ENCODE results near the gene MED12L.
A peak's percentile ranks its signal among the peaks of the same experiment; 100 is the strongest.

Gene MED12L

DNA sequence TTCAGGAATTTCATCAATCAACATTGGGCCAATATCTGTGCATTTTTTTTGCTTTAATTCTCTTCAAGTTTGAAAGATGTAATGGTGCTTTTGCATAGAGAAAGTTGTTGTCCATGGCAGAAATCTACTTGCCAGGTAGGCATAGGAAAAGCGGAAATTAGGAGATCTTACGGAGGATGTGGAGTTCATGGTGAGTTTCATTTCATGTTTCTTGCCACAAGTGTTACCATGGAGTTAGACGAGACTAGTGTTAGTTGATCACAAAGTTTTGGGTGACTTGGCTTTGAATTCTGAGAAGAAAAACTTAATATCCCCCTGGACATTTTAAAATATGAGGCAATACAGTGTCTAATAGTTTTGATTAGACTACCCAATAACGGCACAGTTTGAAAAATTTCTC lies 244.9 kb downstream of the MED12L start:
- DNase-seq: no peak

DNA sequence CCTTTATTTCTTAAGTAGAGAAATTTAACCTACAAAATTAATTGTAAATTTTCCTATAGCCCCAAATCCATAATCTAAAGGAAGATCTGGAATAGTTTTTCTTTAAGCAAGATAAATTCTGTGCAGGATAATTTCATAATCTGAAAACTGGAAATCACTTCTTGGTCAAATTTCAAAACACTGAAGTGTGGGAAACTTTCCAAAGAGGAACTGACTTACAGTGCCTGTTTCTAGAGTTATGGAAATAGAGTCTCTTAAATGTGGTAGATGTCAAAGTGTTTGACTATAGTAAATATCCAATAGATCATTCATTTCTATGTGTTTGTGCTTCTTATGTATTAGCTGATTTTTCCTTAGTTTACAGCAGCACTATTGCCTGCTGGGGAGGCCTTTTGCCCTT lies 245.4 kb downstream of the MED12L start:
- no peak for DNase-seq

DNA sequence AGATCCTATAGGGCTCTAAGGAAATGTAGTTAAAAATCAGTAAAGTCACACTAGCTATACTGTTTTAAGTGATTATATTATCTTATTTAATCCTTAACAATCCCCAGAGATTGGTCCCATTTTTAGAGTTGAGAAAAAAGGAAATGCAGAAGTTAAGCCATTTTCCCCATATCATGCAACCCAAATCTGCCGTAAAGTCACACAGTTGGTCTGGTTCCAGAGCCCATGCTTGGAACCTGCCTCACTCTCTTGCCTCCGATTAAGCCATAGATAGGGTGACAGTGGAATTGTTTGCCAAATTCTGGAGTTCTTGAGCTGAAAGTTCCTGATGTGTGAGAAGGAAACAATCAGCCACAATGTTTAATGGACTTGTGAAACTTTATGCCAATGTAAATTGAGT lies 246.2 kb downstream of the MED12L start:
- no peak for DNase-seq

DNA sequence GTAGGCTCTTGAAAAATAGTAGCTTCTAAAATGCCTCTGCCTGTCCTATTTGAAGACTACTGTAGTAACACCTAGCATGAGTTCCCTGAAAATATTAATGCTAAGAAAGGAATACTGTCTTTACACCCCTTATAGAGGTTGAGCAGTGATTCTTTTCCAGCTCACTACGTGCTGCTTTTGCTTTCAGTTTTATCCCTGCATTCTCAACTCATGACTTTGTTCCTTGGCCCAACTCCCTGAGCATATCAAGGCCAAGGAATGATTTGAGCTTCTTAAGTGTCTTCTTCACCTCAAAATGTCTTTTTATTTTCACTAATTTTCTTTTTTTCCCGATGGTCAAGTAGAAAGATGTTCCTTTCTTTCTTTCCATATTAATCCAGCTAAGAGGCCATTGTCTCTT lies 260.4 kb downstream of the MED12L start:
- DNase-seq: no peak

DNA sequence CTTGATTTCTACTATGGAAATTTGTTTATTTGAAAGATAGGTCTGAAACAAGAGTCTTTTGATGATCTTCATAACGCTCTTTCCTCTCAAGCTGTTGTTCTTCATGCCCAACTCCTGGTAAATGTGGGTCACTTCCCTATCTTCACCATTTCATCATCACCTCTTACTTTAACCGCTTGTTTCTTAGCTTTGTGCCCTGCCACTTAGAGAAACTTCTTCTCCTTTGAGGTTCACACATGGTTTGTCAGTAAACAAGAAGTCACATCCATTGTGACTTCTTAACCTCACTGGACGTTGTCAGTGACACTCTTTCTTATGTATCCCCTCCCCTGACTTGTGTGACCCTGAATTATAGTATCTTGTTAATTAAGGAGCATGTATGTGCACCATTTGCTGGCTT lies 260.8 kb downstream of the MED12L start:
- DNase-seq: no peak

DNA sequence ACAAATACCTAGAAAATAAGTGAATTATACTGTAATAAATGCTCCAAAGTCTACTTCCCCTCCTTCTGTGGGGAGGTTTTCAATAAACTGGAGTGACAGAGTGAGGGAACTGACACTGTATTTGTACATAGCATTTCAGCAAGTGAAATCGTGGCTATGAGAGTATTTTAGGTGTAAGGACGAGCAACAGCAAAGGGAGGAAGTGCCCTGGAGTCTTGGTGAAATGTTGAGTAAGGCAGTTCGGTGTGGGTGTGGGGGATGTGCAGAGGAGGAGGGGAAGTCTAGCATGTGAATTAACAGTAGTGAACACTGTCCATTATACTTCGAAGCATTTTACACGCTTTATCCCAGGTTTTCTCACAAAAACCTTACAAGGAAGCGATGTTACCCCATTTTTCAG lies 262.0 kb downstream of the MED12L start:
- peak; percentile 72 for DNase-seq

DNA sequence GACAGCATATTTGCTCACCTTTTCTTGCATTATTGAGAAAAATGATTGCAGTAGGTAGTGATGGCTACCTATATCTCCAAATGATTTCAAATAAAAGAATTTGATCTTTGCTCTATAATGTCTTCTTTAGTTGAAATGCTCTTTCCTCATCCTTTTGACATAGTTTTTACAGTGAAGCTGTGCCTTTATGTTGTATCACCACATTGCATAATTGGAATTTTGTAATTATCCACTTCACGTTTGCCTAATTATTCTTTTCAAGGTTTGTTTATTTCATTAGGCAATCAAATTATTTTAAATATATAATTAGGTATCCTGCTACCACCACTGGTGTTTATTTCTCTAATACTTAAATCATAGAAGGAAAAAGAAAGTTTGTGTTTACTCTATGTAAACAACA lies 265.2 kb downstream of the MED12L start:
- DNase-seq: no peak

DNA sequence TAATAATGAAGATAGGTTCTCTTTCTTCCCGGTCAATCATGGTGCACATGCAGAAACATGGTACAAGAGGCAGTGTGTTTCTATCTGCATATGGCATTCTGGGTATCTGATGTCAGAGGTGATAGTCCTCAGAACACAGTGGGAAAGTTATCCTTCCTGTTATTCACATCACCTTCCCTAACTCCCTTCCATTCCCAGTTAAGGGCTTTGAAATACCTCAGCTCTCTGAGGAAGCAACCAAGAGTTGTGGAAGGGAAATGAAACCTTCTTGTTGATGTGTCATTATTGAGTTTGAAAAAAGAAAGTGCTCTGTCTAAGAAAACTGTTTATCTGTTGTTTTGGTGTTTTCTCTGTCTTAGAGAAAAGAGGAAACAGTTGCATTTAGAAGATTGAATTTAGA lies 265.8 kb downstream of the MED12L start:
- DNase-seq: no peak

DNA sequence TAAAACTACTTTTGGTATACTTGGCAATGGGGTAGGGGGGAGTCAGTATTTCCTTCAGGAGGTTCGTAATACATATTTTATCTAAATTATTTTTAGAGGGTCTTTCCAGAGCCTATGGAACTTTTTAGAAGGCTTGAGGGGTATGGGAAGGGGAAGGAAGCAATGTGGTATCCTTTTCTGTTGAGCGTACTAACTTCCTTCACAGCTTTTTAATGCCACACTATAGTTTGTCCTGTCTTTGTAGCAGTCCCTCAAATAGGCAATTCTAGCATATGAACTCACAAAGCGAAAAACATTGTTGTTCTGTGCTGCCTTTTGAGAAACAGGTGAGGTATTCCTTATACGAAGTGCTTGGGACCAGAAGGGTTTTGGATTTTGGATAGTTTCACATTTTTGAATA lies 266.2 kb downstream of the MED12L start:
- DNase-seq: no peak

DNA sequence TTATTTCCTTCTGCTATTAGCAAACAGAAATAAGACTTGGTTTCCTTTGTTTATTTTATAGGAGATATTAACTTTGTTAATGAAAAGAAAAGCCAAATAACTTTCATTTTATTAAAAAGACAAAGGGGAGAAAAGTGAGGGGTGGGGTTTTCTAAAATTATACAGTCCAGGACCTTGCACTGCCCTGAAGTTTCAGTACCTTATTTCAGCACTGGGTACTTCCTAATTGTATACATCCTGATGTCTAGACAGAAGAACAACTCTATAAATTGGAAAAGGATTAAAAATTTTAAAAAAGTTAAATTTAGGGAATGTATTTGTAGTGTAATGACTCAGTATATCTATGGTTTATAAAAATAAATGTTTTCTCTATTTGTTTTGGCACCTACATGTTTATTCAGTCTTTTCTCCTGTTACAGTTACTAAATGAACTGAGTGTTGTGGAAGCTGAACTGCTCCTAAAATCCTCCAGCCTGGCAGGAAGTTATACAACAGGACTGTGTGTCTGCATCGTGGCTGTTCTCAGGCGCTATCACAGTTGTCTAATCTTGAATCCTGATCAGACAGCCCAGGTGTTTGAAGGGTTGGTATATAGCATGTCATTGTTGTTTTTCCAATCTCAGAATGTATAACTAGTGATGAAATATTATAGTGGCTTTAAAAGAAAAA lies 271.5 kb downstream of the MED12L start:
- DNase-seq: no peak

DNA sequence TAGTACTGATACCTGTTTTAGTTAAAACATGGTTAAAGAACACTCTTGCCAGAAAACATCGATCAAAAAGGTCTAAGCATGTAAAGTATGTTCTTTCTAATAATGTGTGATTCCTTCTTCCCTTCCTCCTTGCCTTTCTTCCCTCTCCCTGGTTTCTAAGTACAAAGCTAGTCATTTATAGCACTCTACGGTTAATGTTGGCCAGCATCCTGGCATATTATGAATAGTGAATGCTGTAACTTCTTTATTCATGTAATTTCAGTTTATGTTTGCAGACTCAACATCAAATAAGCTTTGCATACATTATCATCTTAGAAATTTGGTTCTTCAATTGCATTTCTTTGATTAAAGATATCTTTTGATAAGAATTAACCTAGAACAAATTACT lies 272.0 kb downstream of the MED12L start:
- no peak for DNase-seq

DNA sequence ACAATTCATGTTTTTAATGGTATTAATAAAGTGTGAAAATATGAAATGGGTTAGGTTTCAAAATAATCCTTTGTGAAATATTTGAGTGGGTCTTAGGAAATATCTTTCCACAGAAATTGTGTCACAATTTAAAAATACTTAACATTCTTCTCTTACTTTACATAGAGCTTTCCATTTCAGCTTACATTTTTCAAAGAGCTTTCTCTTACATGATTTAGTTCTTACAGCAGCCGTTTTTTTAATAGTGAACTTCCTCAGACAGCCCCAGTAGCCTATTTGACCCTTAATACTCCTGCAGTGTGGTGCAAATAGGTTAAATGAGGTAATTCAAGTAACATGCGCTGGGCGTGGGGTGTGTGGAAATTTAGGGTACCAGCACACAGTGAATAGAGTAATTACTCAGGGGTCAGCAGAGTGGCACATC lies 277.3 kb downstream of the MED12L start:
- no peak for DNase-seq

DNA sequence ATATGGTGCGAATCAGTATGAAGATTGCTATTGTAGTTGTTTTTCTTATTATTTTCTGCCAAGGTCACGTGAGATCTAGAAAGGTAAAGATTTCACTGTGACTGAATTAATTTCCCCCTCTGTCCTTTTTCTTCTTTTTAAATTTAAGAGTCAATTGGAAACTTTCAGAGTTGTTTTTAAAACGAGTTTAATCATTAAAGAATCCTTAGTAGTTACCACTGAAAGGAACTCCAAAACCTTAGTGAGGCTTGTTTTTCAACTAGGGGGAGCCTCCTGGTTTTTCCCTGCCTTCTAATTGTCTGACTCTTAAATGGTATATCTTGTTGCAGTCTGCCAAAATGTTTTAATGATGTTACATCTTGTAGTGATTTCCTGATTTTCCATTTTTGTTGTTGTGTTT lies 281.5 kb downstream of the MED12L start:
- no peak for DNase-seq

DNA sequence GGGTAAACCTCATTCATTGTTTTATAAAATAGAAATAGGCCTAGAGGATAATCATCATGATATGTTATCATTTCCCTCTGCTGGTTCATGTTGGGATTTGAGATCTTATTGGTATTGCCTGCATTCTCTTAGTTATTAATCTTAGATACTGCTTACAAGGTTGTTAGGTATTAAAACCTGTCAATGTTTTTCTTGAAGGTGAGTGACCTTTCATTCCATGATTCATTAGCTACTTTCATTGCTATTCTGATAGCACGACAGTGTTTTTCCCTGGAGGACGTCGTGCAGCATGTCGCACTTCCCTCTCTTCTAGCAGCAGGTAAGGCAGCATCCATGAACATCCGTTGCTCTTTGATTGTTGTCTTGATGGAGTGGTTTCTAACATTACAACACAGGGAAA lies 282.0 kb downstream of the MED12L start:
- DNase-seq: no peak

DNA sequence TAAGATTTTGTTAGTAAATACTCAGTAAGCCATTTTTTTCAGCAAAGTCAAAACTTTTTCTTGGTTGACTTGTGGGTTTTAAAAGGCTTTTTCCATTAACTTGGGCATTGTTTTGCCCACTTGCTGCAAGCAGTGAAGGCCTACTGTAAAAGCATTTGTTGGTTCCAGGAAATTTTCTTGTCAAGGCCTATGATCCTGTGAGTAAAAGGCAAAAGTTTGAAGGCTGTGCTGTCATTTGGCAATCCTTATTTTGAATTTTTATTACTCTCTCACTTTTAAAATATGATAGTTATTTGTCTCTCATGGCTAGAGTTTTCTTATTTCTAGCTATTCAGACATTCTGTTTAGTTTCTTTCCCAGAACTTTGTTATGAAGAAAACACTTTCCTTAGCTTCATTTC lies 286.1 kb downstream of the MED12L start:
- DNase-seq: no peak

DNA sequence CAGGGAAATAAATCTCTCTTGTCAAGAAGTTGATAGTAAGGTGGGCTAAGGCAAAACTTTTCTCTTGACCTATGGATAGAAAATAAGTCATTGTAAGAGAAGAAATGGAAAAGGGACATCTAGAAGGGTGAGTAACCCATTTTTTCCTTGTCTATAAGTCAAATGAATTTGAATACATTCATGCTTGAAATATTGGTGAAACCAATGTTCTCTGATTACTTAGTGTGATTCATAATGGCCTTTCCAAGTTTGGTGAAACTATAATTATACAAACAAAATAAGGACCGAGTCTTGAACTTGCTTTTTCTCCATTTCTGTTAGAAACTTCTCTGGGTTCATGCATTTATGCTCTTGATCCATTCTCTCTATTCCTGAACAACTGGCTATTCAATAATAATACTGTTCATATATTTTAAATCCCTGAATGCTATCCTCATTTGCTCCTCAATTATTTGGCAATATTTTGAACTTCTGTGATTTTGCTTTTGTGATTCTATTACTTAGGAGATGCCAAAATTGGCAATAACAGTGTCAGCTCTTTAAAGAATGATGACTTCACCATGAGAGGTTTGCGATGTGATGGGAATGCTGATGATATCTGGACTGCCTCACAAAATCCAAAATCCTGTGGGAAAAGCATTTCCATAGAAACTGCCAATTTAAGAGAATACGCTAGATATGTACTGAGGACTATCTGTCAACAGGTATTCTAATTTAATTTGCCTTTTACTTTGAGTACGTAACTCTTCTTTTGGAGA lies 286.8 kb downstream of the MED12L start:
- DNase-seq: no peak

DNA sequence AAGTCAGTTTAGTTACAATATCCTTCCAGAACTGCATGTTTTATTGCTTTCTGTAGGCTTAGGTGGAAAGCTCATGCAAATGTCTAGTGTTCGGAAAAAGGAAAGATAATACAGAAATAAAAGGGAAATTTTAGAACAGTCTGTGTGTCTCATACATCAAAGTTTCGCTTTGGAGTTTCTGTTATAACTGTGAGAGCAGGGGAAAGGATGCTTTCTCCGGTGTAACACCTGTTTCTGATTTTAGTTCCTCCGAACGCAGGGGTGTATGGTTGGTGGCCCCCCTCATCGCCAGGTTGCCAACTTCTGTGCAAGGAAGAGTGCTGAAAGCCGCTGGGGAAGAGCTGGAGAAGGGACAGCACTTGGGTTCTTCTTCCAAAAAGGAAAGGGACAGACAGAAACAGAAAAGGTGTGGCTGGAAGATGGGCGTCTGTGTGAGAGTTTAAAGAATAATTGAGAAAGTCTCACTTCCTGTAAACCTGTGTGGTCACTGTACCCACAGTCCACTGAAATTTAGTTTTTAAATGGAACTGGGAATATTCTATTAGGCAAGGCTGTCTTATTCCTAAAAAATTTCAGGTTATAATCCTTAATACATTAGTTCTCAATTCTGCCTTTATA lies 292.4 kb downstream of the MED12L start:
- DNase-seq: no peak

DNA sequence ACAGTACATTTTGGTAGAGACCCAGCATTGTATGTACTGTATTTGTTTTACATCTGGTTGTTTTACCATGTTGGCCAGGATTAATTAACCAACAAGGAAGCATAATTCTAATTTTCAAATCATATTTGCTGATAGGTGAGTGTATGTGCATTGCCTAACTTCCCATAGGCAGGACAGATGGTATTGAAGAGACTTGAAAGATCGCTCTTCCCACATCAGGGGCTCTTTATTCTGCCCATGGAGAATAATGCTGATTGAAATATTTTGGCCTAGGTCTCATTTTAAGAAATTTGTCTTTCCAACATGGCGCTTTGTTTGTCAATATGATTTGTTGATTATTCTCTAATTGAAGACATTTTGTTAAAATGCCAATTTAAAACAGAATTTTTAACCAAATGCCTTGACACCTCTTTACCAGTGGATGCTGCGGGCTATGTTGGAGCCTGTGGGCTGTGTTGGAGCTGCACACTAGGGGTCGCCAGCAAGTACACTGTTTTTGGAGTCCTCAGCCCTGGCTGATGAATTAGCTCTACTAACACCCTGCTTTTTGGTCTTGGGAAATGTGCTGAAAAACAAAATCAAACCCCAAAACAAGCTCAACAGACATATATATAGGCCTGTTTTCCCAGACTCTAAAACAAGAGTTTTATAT lies 293.7 kb downstream of the MED12L start:
- peak; percentile 19 for DNase-seq

DNA sequence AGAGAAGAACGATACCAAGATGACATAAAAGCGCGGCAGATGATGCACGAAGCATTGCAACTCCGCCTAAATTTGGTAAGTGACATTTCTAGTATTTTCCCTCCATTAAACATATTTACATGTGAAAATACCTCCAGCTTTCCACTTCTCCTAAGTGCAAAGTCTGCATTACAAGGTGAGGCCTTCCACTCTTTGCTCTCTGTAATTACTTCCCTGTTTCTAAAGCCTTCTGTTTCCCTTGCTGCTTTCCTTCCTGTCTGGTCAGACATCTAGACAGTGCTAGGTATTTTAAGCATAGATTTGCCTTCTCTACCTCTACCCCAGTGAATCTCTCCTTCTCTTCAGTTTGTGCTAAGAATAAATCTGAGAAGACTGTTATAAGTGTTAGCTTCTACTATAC lies 297.2 kb downstream of the MED12L start:
- DNase-seq: peak; percentile 7

DNA sequence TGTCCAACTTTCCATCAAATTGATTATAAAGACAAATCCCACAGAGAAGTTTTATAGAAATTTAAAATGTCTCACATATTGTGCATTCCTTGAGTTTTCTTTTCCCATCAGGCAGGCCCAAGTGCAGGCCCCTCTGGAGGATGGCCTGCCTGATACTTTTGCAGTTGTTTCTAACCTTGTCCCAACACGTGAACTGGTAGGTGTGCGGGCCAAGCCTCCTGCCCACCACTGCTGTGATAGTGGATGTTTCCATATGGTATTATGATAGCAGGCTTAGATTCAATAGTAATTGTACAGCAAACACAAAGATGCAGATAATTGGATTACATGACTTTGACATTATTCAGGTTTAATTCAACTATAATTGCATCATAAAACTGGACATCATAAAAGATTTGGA lies 297.6 kb downstream of the MED12L start:
- no peak for DNase-seq

DNA sequence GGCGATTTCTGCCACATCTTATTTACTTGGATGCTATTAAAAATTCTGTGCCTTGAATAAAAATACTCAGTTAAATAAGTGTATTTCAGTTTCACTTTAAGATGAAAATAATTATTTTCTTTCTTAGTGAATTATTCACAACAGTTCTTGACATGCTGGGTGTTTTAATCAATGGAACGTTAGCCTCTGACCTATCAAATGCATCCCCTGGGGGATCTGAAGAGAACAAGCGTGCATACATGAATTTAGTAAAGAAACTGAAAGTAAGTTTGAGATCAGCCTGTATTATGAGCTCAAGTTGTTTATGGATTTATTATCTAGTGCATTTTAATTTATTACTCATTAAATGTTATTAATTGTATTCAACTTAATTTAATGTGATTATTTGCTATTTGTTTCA lies 298.5 kb downstream of the MED12L start:
- DNase-seq: no peak

DNA sequence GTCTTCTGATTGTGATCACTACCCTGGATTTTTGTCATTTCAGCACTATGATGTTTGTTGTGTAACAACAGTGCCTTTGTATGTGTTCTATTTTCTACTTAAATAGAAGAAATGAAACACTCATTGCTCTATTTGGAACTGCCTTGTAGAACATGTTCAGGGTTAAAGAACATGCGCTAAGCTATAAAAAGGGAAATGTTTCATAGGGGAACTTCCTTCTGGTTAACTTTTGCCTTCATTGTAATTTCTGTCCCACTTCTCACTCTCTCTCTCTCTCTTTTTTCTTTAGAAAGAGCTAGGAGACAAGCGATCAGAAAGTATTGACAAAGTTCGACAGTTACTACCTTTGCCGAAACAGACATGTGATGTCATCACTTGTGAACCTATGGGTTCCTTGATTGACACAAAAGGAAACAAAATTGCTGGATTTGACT lies 299.3 kb downstream of the MED12L start, which contains the start of gene P2RY12:
Gene P2RY12, minus strand, starts transcription at position 13 of the 434 bp plus-strand sequence. CDS start 45,908 bp downstream, outside the sequence.
- DNase-seq: no peak

DNA sequence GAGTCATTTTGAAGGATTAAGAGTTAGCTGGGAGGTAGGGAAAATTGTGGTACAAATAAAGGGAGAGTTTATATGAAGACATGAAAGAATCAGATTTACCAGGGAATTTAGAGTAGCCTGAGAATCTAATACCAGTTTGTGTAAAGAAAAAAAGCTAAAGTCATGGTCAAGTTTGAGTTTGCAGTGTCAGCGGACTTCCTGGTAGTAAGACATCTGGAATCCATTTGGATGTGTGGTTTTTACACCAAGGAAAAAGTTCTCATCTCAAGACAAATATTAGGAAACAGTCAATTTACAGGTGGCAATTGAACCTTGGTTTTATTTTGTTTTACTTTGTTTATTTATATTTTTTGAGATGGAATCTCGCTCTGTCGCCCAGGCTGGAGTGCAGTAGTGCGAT lies 300.6 kb downstream of the MED12L start:
- DNase-seq: no peak

DNA sequence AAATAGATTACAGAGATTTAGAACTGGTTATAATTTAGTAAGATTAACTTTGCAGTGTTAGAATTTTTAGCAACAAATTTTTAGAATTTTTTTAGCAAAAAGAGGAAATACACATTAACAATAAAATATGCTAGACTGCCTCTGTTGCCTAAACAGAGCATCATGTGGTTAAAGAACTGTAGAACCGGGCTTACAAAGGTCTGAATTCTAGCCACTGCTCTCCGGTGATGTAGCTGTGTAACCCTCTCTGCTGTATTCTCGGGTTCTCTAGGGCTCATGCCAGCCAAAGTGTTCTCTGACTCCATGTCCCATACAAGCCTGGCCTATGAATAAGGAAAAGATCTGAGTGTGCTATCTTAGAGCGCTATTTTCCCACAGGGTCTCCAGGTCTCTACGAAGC lies 302.0 kb downstream of the MED12L start:
- DNase-seq: no peak
